CD4-positive, CD25-positive, alpha-beta regulatory T cell (primary cell): ENCODE measurements around the gene LYPD4. TPM values are rescaled to one million over a fixed set of nuclear protein-coding genes. Genes with fewer than 3 reads are reported as not detected.
"Not testable (repeated sequence)": the region's sequence is repeated elsewhere in the genome, so short reads cannot be mapped to it uniquely, and the experiment has no call there.

Experiments
- ATAC-seq, 2 donors: fragments of 150-1000 bp; cut with Tn5 transposase; one replicate each; pipeline ENCODE4 v1.10.0; 2021; ENCODE audit warnings: low read depth in 2 of 2, moderate number of reproducible peaks in 2 of 2, moderate library complexity in 1 of 2
- DNase-seq, 3 donors: peaks; one replicate each; pipeline versions ENCODE4 v3.0.0 to v3.0.0-alpha.2; 2012 to 2022; ENCODE audit warnings: mixed read lengths in 1 of 3
- H3K27ac ChIP-seq: one replicate; pipeline ENCODE4 v1.7.0; 2013; ENCODE audit warnings: mild to moderate bottlenecking, low read length; ENCODE audit not compliant: insufficient read depth, poor library complexity, severe bottlenecking
- H3K27me3 ChIP-seq: one replicate; pipeline ENCODE4 v1.7.0; 2013; ENCODE audit warnings: low read length; ENCODE audit not compliant: control insufficient read depth, insufficient read depth
- H3K36me3 ChIP-seq: one replicate; pipeline ENCODE4 v1.7.0; 2013; ENCODE audit warnings: mild to moderate bottlenecking, low read length, moderate library complexity; ENCODE audit not compliant: control insufficient read depth, insufficient read depth
- H3K4me1 ChIP-seq: 2 replicates; pipeline ENCODE4 v1.7.0; 2013; ENCODE audit warnings: mild to moderate bottlenecking, low read length; ENCODE audit not compliant: insufficient read depth, control insufficient read depth, poor library complexity, severe bottlenecking
- H3K4me3 ChIP-seq: one replicate; pipeline ENCODE4 v1.7.0; 2013; ENCODE audit warnings: low read depth, mild to moderate bottlenecking, low read length, moderate library complexity
- H3K9me3 ChIP-seq, 2 experiments: 1 replicate in 1 of 2; 2 replicates in 1 of 2; pipeline ENCODE4 v1.7.0; 2013; ENCODE audit warnings: low read length in 2 of 2, mild to moderate bottlenecking in 1 of 2, moderate library complexity in 1 of 2; ENCODE audit not compliant: control insufficient read depth in 2 of 2
- H3K27ac Mint-ChIP-seq, 3 donors: one replicate each; pipeline ENCODE4 v1.8.0; 2020 to 2022; ENCODE audit warnings: mild to moderate bottlenecking in 3 of 3, mixed read lengths in 3 of 3, moderate library complexity in 2 of 3
- H3K27me3 Mint-ChIP-seq: one replicate; pipeline ENCODE4 v1.8.0; 2022; ENCODE audit warnings: mild to moderate bottlenecking, mixed read lengths
- H3K36me3 Mint-ChIP-seq: one replicate; pipeline ENCODE4 v1.8.0; 2020; ENCODE audit warnings: mixed read lengths
- H3K4me1 Mint-ChIP-seq, 4 donors: one replicate each; pipeline ENCODE4 v1.8.0; 2020 to 2022; ENCODE audit warnings: mixed read lengths in 4 of 4, mild to moderate bottlenecking in 1 of 4
- H3K4me3 Mint-ChIP-seq, 4 donors: one replicate each; pipeline ENCODE4 v1.8.0; 2020 to 2022; ENCODE audit warnings: mild to moderate bottlenecking in 4 of 4, mixed read lengths in 4 of 4, moderate library complexity in 3 of 4
- H3K9me3 Mint-ChIP-seq, 7 donors: one replicate each; pipeline ENCODE4 v1.8.0; 2020 to 2022; ENCODE audit warnings: mixed read lengths in 7 of 7, mild to moderate bottlenecking in 3 of 7, moderate library complexity in 2 of 7
- polyA plus RNA-seq, 4 donors: library from polyadenylated mRNA; unstranded; fragments of 300-500 nt; fragmentation: Illumina TruSeq; gene quantifications; one replicate each; pipeline ENCODE4 v1.2.3, GENCODE V29; 2021
- total RNA-seq: library from RNA; stranded (reverse); gene quantifications from one replicate; pipeline ENCODE4 v1.2.3, GENCODE V29; 2022

Gene LYPD4
- total and polyA plus RNA-seq, 5 donors from 2014 or later = not detected

DNA sequence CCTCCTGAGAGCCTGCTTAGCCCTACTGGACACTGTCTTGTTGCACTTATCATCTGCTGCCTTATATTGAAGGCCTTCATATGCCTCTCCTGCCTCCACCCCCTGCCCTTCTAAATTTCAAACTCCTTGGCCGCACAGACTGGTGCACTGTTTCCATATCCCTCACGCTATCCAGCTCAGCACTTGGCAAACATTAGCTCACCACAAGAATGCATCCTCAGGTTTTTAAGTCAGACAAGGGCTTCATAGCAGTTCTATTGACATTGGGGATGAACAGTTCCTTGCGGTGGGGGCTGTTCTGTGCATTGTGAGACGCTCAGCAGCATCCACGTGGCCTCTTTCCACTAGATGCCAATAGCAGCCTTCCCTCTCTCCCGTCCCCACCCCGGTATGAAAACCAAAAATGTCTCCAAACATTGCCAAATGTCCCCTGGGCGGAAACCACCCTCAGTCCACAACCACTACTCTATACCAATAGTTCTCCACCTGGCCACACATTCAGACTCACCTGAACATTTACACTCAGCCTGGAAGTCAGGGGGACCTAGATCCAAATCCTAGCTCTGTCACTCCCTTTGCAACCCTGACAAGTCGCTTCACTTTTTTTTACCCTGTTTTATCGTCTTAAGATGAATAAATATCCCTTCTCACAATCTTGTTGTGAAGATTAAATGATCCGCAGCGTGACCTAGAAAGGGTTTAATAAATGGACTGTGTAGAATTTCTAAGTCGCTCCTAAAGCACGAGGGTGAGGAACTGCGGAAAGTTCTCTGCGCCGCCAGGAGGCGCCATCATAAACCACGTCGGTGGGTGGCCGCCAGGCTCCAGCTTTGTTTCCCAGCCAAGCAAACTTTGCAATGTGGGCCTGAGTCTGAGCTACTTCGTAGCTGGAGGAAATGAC lies 51.7 kb downstream of the LYPD4 start:
- DNase-seq (peak; percentile 20 to 64 (median 38)), ATAC-seq (no peak)
- Mint-ChIP-seq H3K4me3 (no peak overlapping the region), H3K9me3 (peaks cover 0 to 2% (median 0%) of the 10 kb centered on the region in 7 donors), H3K27me3 (peaks cover 34% of the 10 kb centered on the region), H3K27ac (no peak overlapping the region), H3K36me3 (no peaks in the 10 kb centered on the region), H3K4me1 (peaks cover 0 to 8% (median 2%) of the 10 kb centered on the region in 4 donors)
- no peaks in the 10 kb centered on the region for H3K9me3 ChIP-seq
- no peaks in the 10 kb centered on the region for H3K4me1 ChIP-seq
- peaks cover 5% of the 10 kb centered on the region for H3K27me3 ChIP-seq
- no peak overlapping the region for H3K4me3 ChIP-seq
- no peak overlapping the region for H3K27ac ChIP-seq
- H3K36me3 ChIP-seq = no peaks in the 10 kb centered on the region

DNA sequence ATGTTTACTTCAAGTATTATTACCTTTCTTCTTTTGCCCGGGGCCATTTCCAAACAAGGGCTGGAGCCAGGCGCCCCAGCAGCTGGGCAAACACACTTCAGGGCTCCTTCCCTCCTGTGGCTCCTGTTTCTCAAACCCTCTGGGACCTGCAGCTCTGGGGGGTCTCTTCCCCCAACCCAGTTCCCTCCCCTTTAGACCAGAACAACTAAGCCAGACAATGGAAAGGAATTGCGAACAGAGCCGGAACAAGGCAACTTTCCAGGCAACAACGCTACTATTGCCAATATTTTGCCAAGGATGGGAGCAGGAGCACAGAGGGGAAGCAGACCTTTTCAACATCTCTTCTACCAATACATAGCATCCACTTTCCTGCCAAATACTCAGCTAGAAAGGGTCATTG lies 55.4 kb downstream of the LYPD4 start:
- H3K9me3 Mint-ChIP-seq, H3K4me3 Mint-ChIP-seq, H3K27ac Mint-ChIP-seq, H3K36me3 ChIP-seq, H3K4me1 ChIP-seq, H3K4me3 ChIP-seq, H3K27me3 ChIP-seq, H3K36me3 Mint-ChIP-seq, DNase-seq, H3K9me3 ChIP-seq, ATAC-seq, H3K27ac ChIP-seq: not testable (repeated sequence)
- peaks cover 5 to 23% (median 12%) of the 10 kb centered on the region in 4 donors for H3K4me1 Mint-ChIP-seq
- H3K27me3 Mint-ChIP-seq = peaks cover 32% of the 10 kb centered on the region

DNA sequence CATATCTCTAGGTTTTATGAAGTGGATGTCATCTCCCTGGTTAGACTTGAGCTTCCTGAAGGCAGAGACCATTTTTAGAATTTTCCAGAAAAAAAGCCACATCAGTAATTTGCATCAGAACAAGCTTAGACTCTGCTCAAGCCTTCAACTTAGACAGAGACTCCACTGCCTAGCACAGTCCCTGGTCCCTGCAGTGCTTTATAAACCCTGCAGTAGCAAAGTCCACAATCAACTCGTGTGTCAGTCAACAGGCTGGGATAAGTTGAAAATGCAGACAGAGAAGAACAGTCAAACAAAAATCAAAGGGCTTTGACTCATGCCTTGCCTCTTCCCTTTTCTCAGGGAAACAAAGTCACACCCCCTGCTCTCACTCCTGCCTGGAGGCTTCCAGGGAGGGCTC lies 56.0 kb downstream of the LYPD4 start:
- not testable (repeated sequence) for H3K4me3 ChIP-seq, H3K4me1 ChIP-seq, H3K4me3 Mint-ChIP-seq, H3K9me3 ChIP-seq, H3K27ac Mint-ChIP-seq, ATAC-seq, H3K27ac ChIP-seq, H3K36me3 Mint-ChIP-seq, H3K9me3 Mint-ChIP-seq, DNase-seq, H3K36me3 ChIP-seq, H3K27me3 ChIP-seq
- Mint-ChIP-seq H3K4me1 (peaks cover 5 to 23% (median 12%) of the 10 kb centered on the region in 4 donors), H3K27me3 (peaks cover 28% of the 10 kb centered on the region)

Other genes starting within 250 kb of the LYPD4 start
- gene CEACAM4, start 217.6 kb downstream of the LYPD4 start, total RNA-seq = 16.1 TPM
- gene CEACAM4, start 217.6 kb downstream of the LYPD4 start, polyA plus RNA-seq = 10 to 100 TPM; 24.4 to 50.2 (median 36.5) TPM
- gene CEACAM7, start 156.4 kb downstream of the LYPD4 start, total RNA-seq = not detected
- not detected for gene CEACAM7, start 156.4 kb downstream of the LYPD4 start, polyA plus RNA-seq
- gene CEACAM5, start 136.1 kb downstream of the LYPD4 start, total RNA-seq = not detected
- not detected for gene CEACAM5, start 136.1 kb downstream of the LYPD4 start, polyA plus RNA-seq
- not detected for gene CEACAM6, start 89.2 kb downstream of the LYPD4 start, total RNA-seq
- not detected for gene CEACAM6, start 89.2 kb downstream of the LYPD4 start, polyA plus RNA-seq
- gene CEACAM3, start 48.1 kb downstream of the LYPD4 start, total RNA-seq = not detected
- gene CEACAM3, start 48.1 kb downstream of the LYPD4 start, polyA plus RNA-seq = not detected
- not detected for gene DMRTC2, start 359 bp upstream of the LYPD4 start, total RNA-seq
- not detected for gene DMRTC2, start 359 bp upstream of the LYPD4 start, polyA plus RNA-seq
- 2,081 TPM for gene RPS19, start 15.6 kb upstream of the LYPD4 start, total RNA-seq
- 1,000 to 10,000 TPM; 3,595 to 5,716 (median 4,931) TPM for gene RPS19, start 15.6 kb upstream of the LYPD4 start, polyA plus RNA-seq
- gene CD79A, start 32.6 kb upstream of the LYPD4 start, total RNA-seq = 4.9 TPM
- gene CD79A, start 32.6 kb upstream of the LYPD4 start, polyA plus RNA-seq = 10 to 100 TPM; 10.6 to 17.9 (median 16.4) TPM
- 1,312 TPM for gene ARHGEF1, start 38.5 kb upstream of the LYPD4 start, total RNA-seq
- 100 to 1,000 TPM; 162 to 187 (median 180) TPM for gene ARHGEF1, start 38.5 kb upstream of the LYPD4 start, polyA plus RNA-seq
- 4.7 TPM for gene ERFL, start 83.8 kb upstream of the LYPD4 start, total RNA-seq
- not detected for gene ERFL, start 83.8 kb upstream of the LYPD4 start, polyA plus RNA-seq
- 94.0 TPM for gene RABAC1, start 114.6 kb upstream of the LYPD4 start, total RNA-seq
- 100 to 1,000 TPM; 184 to 261 (median 237) TPM for gene RABAC1, start 114.6 kb upstream of the LYPD4 start, polyA plus RNA-seq
- 11.1 TPM for gene ATP1A3, start 149.5 kb upstream of the LYPD4 start, total RNA-seq
- 1 to 10 TPM in 3 of 4 donors, under 1 TPM in 1; 0.92 to 3.5 (median 1.7) TPM for gene ATP1A3, start 149.5 kb upstream of the LYPD4 start, polyA plus RNA-seq
- 0.52 TPM for gene GRIK5, start 225.5 kb upstream of the LYPD4 start, total RNA-seq
- gene GRIK5, start 225.5 kb upstream of the LYPD4 start, polyA plus RNA-seq = under 1 TPM in 1 of 4 donors, not detected in 3; 0.06 TPM
- gene ZNF574, start 231.5 kb upstream of the LYPD4 start, total RNA-seq = 24.0 TPM
- gene ZNF574, start 231.5 kb upstream of the LYPD4 start, polyA plus RNA-seq = 10 to 100 TPM; 10.7 to 22.1 (median 15.5) TPM